MM.1S (cell line): ENCODE data around the gene ZCWPW2.

Experiments
- EZH2 ChIP-seq: fragments of 300-600 bp; sonication (generic); optimal IDR thresholded peaks from 2 replicates; pipeline ENCODE3; 2017; ENCODE audit warnings: low read depth, mild to moderate bottlenecking, antibody characterized with exemption, low read length, mixed read lengths
- EZH2phosphoT487 ChIP-seq: fragments of 300-600 bp; sonication (generic); IDR thresholded peaks from 2 replicates; pipeline ENCODE4 v1.6.1; 2018; ENCODE audit warnings: antibody characterized with exemption, low read length
- TF ChIP-seq, protein P1 (sequence below): fragments of 300-600 bp; sonication (generic); IDR thresholded peaks from 2 replicates; pipeline ENCODE4 v1.5.1; 2016; ENCODE audit warnings: antibody characterized with exemption, low read length, mixed read lengths

DNA sequence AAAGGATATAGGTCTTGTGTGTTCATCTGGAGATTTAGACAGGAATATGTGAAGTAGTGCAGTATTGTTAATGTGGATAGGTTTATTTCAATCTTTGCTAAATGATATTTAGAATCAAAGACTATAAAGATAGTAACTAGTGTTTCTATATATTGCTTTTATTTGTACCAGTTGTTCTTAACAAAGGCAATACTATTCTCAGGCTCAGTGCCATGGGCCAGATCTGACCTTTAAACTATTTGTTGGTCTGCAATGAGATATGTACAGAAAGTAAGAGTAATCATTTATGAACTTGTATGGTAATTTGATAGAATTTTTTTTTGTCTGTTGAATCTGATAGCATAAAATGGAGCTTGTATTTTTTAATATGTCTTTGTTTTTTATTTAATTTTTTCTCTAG is 146.8 kb downstream of the ZCWPW2 start:
- TF ChIP-seq, protein P1, sequence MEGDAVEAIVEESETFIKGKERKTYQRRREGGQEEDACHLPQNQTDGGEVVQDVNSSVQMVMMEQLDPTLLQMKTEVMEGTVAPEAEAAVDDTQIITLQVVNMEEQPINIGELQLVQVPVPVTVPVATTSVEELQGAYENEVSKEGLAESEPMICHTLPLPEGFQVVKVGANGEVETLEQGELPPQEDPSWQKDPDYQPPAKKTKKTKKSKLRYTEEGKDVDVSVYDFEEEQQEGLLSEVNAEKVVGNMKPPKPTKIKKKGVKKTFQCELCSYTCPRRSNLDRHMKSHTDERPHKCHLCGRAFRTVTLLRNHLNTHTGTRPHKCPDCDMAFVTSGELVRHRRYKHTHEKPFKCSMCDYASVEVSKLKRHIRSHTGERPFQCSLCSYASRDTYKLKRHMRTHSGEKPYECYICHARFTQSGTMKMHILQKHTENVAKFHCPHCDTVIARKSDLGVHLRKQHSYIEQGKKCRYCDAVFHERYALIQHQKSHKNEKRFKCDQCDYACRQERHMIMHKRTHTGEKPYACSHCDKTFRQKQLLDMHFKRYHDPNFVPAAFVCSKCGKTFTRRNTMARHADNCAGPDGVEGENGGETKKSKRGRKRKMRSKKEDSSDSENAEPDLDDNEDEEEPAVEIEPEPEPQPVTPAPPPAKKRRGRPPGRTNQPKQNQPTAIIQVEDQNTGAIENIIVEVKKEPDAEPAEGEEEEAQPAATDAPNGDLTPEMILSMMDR, result no peak
- TF ChIP-seq EZH2 (no peak), EZH2phosphoT487 (no peak)
